LNCAP (cell line): ENCODE data around the gene MAPK13.

Experiments used
- CTCF ChIP-seq: fragments of 450-650 bp; IDR thresholded peaks from 2 replicates; pipeline ENCODE4 v1.5.1; 2017; ENCODE audit warnings: mild to moderate bottlenecking

The MAPK13 gene

DNA sequence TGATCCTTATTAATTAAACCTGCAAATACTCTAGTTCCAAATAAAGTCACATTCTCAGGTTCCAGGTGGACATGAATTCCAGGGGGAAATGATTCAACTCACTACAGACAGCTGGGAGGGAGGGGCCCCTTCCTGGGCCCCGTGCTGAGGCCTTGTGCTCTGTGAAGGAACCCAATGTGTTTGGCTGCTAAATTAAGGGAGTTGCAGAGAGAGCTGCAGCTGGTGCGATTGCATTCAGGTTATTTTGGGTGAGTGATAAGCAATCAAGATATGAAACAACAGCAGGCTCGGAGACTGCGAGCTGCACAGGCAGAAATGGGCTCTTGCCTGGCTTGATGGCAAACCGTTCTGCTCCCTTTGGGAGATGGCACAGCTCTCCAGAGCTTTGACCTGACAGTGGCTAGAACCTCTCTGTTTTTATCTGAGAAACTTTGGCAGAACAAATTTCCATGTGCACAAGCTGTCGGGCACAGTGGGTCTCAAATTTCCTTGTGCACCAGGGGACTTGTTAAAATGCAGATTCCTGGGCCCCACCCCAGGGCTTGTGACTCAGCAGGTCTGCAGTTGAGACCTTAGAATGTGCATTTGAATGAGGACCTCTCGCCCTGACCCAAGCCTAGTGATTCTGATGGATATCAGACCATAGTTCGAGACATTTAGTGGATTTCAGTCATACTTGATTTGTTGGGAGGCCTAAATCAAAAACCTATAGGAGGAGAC is 9.8 kb downstream of the MAPK13 start:
- TF ChIP-seq CTCF: no peak

- TF ChIP-seq CTCF: no peak
Observed at GRCh38 chr6:36141091-36141490, 10.8 kb downstream of the MAPK13 start.

- TF ChIP-seq CTCF: no peak
Observed at GRCh38 chr6:36141961-36142360, 11.6 kb downstream of the MAPK13 start.

GRCh38 chr6:36142971-36143838 is 12.9 kb downstream of the MAPK13 start:
- TF ChIP-seq CTCF: no peak

GRCh38 chr6:36145495-36145894 is 15.2 kb downstream of the MAPK13 start:
- TF ChIP-seq CTCF: no peak

- no peak for TF ChIP-seq CTCF
Observed at GRCh38 chr6:36147294-36147693, 17.0 kb downstream of the MAPK13 start.

DNA sequence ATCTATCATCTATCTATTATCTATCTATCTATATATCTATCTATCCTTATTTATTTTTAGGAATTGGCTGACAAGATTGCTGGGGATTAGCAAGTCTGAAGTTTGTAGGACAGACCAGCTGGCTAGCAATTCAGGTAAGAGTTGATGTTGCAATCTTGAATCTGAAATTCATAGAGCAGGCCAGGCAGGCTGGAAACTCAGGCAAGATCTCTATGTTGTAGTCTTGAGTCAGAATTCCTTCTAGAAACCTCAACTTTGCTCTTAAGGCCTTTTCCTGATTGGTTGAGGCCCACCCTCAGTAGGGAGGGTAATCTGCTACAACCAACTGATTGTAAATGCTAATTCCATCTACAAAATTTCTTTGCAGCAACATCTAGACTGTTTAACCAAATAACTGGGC is 19.2 kb downstream of the MAPK13 start:
- no peak for TF ChIP-seq CTCF
